Mammary epithelial cell (primary cell): ENCODE measurements around the gene BIRC7.

Experiments
- EZH2 ChIP-seq: IDR thresholded peaks from 2 replicates; pipeline ENCODE4 v1.6.1; 2012; ENCODE audit warnings: low read length, inconsistent platforms, borderline replicate concordance
- TF ChIP-seq, protein P1 (sequence below), 2 donors: IDR thresholded peaks in 1 of 2; conservative IDR thresholded peaks in 1 of 2; 2 replicates each; pipeline ENCODE4 v1.5.1; 2011 to 2012; ENCODE audit warnings: inconsistent platforms in 2 of 2, low read length in 2 of 2, mild to moderate bottlenecking in 2 of 2, control low read depth in 1 of 2, low read depth in 1 of 2; ENCODE audit not compliant: insufficient read depth in 1 of 2; ENCODE audit errors: extremely low read depth in 1 of 2

DNA sequence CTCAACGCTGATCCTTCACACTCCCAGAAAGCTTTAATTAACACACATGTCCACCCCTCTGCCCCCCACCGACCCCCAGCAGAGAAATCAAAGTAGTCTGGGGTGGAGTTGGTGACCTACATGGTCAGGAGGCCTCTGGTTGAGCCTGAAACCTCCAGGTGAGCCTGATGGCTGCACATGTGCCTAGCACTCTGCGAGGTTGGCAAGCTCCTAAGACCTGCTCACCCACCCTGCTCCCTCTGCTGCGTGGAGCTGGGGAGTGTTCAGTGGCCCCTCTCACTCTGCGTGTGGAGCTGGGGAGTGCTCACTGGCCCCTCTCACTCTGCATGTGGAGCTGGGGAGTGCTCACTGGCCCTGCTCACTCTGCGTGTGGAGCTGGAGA, 11.9 kb upstream of the BIRC7 start:
- TF ChIP-seq EZH2 = no peak
- TF ChIP-seq, protein P1, sequence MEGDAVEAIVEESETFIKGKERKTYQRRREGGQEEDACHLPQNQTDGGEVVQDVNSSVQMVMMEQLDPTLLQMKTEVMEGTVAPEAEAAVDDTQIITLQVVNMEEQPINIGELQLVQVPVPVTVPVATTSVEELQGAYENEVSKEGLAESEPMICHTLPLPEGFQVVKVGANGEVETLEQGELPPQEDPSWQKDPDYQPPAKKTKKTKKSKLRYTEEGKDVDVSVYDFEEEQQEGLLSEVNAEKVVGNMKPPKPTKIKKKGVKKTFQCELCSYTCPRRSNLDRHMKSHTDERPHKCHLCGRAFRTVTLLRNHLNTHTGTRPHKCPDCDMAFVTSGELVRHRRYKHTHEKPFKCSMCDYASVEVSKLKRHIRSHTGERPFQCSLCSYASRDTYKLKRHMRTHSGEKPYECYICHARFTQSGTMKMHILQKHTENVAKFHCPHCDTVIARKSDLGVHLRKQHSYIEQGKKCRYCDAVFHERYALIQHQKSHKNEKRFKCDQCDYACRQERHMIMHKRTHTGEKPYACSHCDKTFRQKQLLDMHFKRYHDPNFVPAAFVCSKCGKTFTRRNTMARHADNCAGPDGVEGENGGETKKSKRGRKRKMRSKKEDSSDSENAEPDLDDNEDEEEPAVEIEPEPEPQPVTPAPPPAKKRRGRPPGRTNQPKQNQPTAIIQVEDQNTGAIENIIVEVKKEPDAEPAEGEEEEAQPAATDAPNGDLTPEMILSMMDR (conservative IDR thresholded peaks at IDR 0.05 in 1 of 2, IDR thresholded peaks at IDR 0.05 in 1 of 2; ENCODE audit: extremely low read depth in 1 of 2, insufficient read depth in 1 of 2, low read depth in 1 of 2, low read length in 2 of 2) = no peak
